Measurements from ENCODE around the gene ERRFI1. TPM values are rescaled to one million over a fixed set of nuclear protein-coding genes. Genes with fewer than 3 reads are reported as not detected.

The ERRFI1 gene
- total RNA-seq, 1 donor from 2014 or later, result 305 TPM

DNA sequence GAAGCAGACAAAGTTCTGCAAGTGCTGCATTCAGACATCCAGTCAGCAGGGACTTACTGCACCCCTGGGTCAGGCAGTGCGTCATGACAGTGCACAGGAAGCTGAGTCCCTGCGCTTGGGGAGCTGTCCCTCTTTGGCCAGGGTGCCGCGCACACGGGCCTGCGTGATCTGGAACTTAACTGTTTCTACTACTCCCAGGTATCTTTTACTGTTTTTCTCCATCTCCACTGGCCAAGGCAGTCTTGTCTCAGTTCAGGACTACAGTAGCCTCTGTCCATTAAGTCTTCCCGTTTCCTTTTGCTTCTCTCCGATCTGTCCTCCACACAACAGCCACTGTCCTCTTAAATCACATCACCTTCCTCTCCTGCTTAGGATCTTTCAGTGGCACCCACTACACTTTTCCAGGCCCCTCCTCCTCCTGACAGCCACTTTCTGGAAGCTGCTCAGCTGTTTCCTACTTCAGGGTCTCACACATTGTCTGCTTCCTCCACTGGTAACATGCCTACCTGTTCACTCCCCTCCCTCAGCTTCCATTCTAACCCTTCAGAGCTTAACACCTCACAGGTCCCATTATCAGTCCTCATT, 15.9 kb downstream of the ERRFI1 start:
- no peaks in the 10 kb centered on the region for H3K9me3 Mint-ChIP-seq (ENCODE audit: low read depth)
- H3K4me1 Mint-ChIP-seq (ENCODE audit: low read depth), result peaks cover 67% of the 10 kb centered on the region
- H3K36me3 Mint-ChIP-seq (ENCODE audit: low read depth), result peaks cover 42% of the 10 kb centered on the region

DNA sequence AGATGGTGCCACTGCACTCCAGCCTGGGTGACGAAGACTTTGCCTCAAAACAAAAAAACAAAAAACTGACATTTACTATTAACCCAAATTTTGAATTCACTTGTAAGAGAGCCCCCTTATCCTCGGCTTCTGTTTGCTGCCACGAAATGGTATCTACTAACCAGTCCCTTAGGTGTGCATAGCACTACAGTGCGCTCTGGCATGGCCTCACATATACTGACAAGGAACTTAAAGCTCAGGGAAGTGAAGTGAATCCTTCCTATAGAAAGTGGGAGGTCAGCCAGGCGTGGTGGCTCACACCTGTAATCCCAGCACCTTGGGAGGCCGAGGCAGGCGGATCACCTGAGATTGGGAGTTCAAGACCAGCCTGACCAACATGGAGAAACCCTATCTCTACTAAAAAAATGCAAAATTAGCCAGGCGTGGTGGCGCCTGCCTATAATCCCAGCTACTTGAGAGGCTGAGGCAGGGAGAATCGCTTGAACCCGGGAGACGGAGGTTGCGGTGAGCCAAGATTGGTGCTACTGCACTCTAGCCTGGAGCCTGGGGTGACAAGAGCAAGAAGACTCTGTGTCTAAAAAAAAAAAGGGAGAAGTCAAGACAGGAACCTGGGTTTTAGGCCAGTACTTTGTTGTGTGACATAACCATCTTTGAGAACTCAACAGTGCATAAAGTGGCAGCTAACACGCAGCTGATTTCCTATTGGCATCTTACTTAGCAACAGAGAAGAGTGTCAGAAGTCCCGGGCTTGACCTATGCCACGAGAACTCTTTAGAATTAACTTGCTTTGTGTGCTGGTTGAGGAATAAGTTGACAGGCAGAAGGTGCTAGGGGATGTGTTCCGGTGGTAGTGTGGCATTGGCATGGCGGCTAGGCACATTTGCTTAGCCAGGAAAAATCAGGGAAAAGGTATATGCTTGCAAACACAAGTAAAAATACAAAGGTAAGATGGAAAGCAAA, 16.8 kb downstream of the ERRFI1 start:
- H3K27me3 Mint-ChIP-seq (ENCODE audit: low read depth), result no peaks in the 10 kb centered on the region
- DNase-seq (ENCODE audit: low spot score), result no peak
- H3K9me3 Mint-ChIP-seq (ENCODE audit: low read depth), result no peaks in the 10 kb centered on the region
- TF ChIP-seq, protein P1, sequence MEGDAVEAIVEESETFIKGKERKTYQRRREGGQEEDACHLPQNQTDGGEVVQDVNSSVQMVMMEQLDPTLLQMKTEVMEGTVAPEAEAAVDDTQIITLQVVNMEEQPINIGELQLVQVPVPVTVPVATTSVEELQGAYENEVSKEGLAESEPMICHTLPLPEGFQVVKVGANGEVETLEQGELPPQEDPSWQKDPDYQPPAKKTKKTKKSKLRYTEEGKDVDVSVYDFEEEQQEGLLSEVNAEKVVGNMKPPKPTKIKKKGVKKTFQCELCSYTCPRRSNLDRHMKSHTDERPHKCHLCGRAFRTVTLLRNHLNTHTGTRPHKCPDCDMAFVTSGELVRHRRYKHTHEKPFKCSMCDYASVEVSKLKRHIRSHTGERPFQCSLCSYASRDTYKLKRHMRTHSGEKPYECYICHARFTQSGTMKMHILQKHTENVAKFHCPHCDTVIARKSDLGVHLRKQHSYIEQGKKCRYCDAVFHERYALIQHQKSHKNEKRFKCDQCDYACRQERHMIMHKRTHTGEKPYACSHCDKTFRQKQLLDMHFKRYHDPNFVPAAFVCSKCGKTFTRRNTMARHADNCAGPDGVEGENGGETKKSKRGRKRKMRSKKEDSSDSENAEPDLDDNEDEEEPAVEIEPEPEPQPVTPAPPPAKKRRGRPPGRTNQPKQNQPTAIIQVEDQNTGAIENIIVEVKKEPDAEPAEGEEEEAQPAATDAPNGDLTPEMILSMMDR (IDR thresholded peaks at IDR 0.05), result no peak
- peaks cover 67% of the 10 kb centered on the region for H3K4me1 Mint-ChIP-seq (ENCODE audit: low read depth)
- H3K36me3 Mint-ChIP-seq (ENCODE audit: low read depth), result peaks cover 39% of the 10 kb centered on the region
- no peak overlapping the region for H3K4me3 Mint-ChIP-seq (ENCODE audit: unreplicated experiment)
- no peak overlapping the region for H3K27ac Mint-ChIP-seq (ENCODE audit: unreplicated experiment)

More for the DNA sequence above, 15.9 kb downstream of the ERRFI1 start:
- Mint-ChIP-seq H3K4me3 (ENCODE audit: unreplicated experiment) (no peak overlapping the region), H3K27ac (ENCODE audit: unreplicated experiment) (peak overlapping the region; percentile 80), H3K27me3 (ENCODE audit: low read depth) (no peaks in the 10 kb centered on the region)
- no peak for DNase-seq (ENCODE audit: low spot score)
- TF ChIP-seq, protein P1 (IDR thresholded peaks at IDR 0.05), result no peak

- H3K4me1 Mint-ChIP-seq (ENCODE audit: low read depth), result peaks cover 57% of the 10 kb centered on the region
- H3K36me3 Mint-ChIP-seq (ENCODE audit: low read depth), result peaks cover 19% of the 10 kb centered on the region
- no peak overlapping the region for H3K4me3 Mint-ChIP-seq (ENCODE audit: unreplicated experiment)
- no peak for DNase-seq (ENCODE audit: low spot score)
- H3K27me3 Mint-ChIP-seq (ENCODE audit: low read depth), result no peaks in the 10 kb centered on the region
- H3K9me3 Mint-ChIP-seq (ENCODE audit: low read depth), result no peaks in the 10 kb centered on the region
- peak overlapping the region; percentile 94 for H3K27ac Mint-ChIP-seq (ENCODE audit: unreplicated experiment)
- TF ChIP-seq, protein P1 (IDR thresholded peaks at IDR 0.05), result no peak
Measured at GRCh38 chr1:8006037-8006963, 19.8 kb downstream of the ERRFI1 start.

DNA sequence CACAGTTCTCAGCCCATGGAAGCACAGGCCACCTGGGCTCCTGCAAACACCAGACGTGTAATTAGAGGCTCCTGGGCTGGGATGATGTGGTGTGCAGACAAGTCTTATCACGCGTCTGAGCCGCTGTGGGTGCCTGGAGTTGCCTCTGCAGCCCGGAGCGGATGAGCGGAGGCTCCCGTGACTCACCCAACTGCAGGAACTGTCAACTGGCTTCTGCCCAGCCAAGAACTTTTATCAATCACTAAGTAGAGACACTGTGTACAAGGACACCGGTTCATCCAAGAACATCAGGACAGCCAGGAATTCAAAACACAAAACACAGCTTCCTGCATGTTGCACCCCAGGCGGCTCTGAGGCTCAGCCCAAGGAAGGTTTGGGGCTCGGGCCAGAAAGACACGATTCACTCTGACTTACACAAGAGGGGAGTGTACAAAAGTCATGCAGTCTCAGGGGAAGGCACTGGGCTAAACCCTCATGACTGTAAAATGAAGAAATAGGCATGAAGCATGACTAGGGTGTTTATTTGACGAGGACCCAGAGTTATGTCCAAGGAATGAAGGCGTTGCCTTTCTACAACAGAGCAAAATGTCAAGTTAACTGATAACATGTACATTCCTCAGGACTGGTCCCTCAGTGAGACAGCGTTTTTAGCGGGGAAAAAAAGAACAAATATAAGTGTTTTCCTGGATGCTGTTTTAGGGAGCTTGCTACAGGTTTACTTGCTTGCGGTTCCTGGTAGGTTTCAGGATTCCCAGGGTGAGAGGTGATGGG, 21.1 kb downstream of the ERRFI1 start:
- peaks cover 8% of the 10 kb centered on the region for H3K36me3 Mint-ChIP-seq (ENCODE audit: low read depth)
- H3K4me3 Mint-ChIP-seq (ENCODE audit: unreplicated experiment), result no peak overlapping the region
- H3K9me3 Mint-ChIP-seq (ENCODE audit: low read depth), result no peaks in the 10 kb centered on the region
- H3K27ac Mint-ChIP-seq (ENCODE audit: unreplicated experiment), result peak overlapping the region; percentile 94
- H3K27me3 Mint-ChIP-seq (ENCODE audit: low read depth), result no peaks in the 10 kb centered on the region
- DNase-seq (ENCODE audit: low spot score), result no peak
- peaks cover 47% of the 10 kb centered on the region for H3K4me1 Mint-ChIP-seq (ENCODE audit: low read depth)
- TF ChIP-seq, protein P1 (IDR thresholded peaks at IDR 0.05), result no peak

Measured in chondrocyte (in vitro differentiated cells).